Smooth muscle cell (in vitro differentiated cells): ENCODE measurements around the gene BRWD1. TPM values are rescaled to one million over a fixed set of nuclear protein-coding genes. Genes with fewer than 3 reads are reported as not detected.

Experiments
- DNase-seq: peaks from one replicate; lab custom pipeline; 2025; ENCODE audit not compliant: unreplicated experiment; lab: John Stamatoyannopoulos, UW
- H2AFZ ChIP-seq: fragments of 200-600 bp; sonication (generic); 2 replicates; pipeline ENCODE4 v1.6.0; 2016; ENCODE audit warnings: antibody characterized with exemption, low read depth, mild to moderate bottlenecking
- H3F3A ChIP-seq: fragments of 200-600 bp; sonication (generic); 2 replicates; pipeline ENCODE4 v1.6.0; 2017; ENCODE audit warnings: antibody characterized with exemption, low read depth
- H3K27ac ChIP-seq: fragments of 200-600 bp; sonication (generic); 2 replicates; pipeline ENCODE4 v1.5.1; 2016; ENCODE audit warnings: low read depth, mild to moderate bottlenecking
- H3K27me3 ChIP-seq: fragments of 200-600 bp; sonication (generic); 2 replicates; pipeline ENCODE4 v1.6.1; 2016; ENCODE audit warnings: low read depth, mild to moderate bottlenecking
- H3K36me3 ChIP-seq: fragments of 200-600 bp; sonication (generic); 2 replicates; pipeline ENCODE4 v1.5.1; 2016; ENCODE audit warnings: low read depth
- H3K4me1 ChIP-seq: fragments of 200-600 bp; sonication (generic); 2 replicates; pipeline ENCODE4 v1.5.1; 2016; ENCODE audit warnings: low read depth
- H3K4me2 ChIP-seq: fragments of 200-600 bp; sonication (generic); 2 replicates; pipeline ENCODE4 v1.6.0; 2016; ENCODE audit warnings: mild to moderate bottlenecking
- H3K4me3 ChIP-seq: fragments of 200-600 bp; sonication (generic); 2 replicates; pipeline ENCODE4 v1.5.1; 2016; ENCODE audit warnings: mild to moderate bottlenecking
- H3K79me2 ChIP-seq: fragments of 200-600 bp; sonication (generic); 2 replicates; pipeline ENCODE4 v1.6.0; 2016; ENCODE audit warnings: low read depth, mild to moderate bottlenecking
- H3K9ac ChIP-seq: fragments of 200-600 bp; sonication (generic); 2 replicates; pipeline ENCODE4 v1.6.0; 2016; ENCODE audit warnings: low read depth
- H3K9me3 ChIP-seq: fragments of 200-600 bp; sonication (generic); replicated peaks from 2 replicates; pipeline ENCODE4 v1.5.1; 2016; ENCODE audit warnings: low read depth
- H4K20me1 ChIP-seq: fragments of 200-600 bp; sonication (generic); 2 replicates; pipeline ENCODE4 v1.6.0; 2016; ENCODE audit warnings: low read depth
- WGBS: methylation state at CpG from one replicate; pipeline ENCODE4 v1.1.7; 2016; ENCODE audit warnings: low lambda C conversion rate; 5-methylcytosine and 5-hydroxymethylcytosine counted together
- polyA plus RNA-seq: library from polyadenylated mRNA; unstranded; fragments of >200 nt; fragmentation: Nextera tagmentation; extraction: Ambion mirVana; gene quantifications from 2 replicates; pipeline ENCODE4 v1.2.1, GENCODE V29; 2016
- total RNA-seq: library from RNA; depleted of rRNA; stranded (reverse); fragments of >200 nt; gene quantifications from 2 replicates; pipeline ENCODE4 v1.2.3, GENCODE V29; 2014
- TF ChIP-seq, protein P1 (sequence below): fragments of 200-600 bp; sonication (generic); IDR thresholded peaks from 2 replicates; pipeline ENCODE4 v1.5.1; 2017; ENCODE audit warnings: borderline replicate concordance, mild to moderate bottlenecking, antibody characterized with exemption; ENCODE audit not compliant: insufficient read depth, poor library complexity, severe bottlenecking

The BRWD1 gene
- total and polyA plus RNA-seq, 2 experiments from 2014 or later, result 19.0 to 51.0 TPM

DNA sequence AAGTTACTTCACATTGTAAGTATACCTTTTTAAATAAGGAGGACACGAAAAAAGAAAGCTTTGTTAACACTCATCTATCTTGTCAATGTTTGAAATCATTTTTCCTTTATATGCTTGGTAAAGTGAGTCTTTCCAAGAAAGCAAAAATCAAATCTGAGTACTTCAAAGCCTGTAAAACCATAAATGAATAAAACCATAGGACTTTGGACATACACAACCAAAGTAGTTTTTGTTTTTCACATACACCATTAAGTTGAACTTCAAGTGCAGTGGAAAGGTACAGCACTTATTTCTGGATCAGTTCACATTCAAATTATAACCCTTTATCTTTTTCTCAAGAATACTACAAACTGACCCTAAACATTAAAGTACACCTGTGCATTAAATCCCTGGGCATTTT is 120.1 kb downstream of the BRWD1 start:
- Histone ChIP-seq H3K27me3 (no peaks in the 10 kb centered on the region), H2AFZ (no peak overlapping the region), H3K9ac (no peak overlapping the region), H3K4me2 (no peak overlapping the region), H3K4me3 (no peak overlapping the region), H3K4me1 (peaks cover 2% of the 10 kb centered on the region), H3K9me3 (no peaks in the 10 kb centered on the region), H4K20me1 (peaks cover 18% of the 10 kb centered on the region), H3F3A (no peaks in the 10 kb centered on the region), H3K36me3 (peaks cover 24% of the 10 kb centered on the region), H3K27ac (no peak overlapping the region), H3K79me2 (peaks cover 5% of the 10 kb centered on the region)
- TF ChIP-seq, protein P1, sequence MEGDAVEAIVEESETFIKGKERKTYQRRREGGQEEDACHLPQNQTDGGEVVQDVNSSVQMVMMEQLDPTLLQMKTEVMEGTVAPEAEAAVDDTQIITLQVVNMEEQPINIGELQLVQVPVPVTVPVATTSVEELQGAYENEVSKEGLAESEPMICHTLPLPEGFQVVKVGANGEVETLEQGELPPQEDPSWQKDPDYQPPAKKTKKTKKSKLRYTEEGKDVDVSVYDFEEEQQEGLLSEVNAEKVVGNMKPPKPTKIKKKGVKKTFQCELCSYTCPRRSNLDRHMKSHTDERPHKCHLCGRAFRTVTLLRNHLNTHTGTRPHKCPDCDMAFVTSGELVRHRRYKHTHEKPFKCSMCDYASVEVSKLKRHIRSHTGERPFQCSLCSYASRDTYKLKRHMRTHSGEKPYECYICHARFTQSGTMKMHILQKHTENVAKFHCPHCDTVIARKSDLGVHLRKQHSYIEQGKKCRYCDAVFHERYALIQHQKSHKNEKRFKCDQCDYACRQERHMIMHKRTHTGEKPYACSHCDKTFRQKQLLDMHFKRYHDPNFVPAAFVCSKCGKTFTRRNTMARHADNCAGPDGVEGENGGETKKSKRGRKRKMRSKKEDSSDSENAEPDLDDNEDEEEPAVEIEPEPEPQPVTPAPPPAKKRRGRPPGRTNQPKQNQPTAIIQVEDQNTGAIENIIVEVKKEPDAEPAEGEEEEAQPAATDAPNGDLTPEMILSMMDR, result no peak
- no peak for DNase-seq
- WGBS, result 97% methylated on average over 1 of the region's 1 CpG

DNA sequence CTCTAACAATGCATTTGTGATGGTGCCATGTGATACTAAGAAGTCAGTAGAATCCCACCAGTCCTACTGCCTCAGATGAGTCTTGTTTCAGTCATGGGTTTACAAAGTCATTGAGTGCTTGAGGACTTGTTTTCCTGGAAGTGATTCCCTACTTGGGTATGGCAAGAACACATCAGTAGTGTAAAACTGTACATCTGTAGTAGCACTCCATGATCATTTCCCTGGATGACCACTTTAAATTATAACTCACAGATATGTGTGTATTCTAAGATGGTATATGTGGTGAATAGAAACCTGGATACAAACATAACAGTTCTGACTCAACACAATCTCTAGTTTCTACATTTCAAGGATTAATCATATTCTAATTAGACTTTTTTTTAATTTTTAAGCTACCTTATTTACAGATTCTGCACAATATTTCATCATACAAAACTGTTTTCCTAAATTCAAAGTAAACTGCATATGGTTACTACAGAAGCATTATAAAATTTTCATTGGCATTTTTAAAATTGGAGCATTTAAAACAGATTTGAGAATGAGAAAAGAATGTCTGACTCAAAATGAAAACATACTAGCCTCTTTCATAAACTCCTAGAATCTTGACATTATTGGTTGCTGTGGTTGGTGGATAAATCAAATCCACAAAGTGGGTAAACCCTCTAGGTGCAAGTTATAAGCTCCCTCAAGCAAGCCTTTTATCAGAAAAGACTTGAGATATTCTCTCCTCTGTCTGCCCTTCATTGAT is 123.4 kb downstream of the BRWD1 start:
- H3K4me2 ChIP-seq, result no peak overlapping the region
- no peak overlapping the region for H2AFZ ChIP-seq
- H3K9me3 ChIP-seq, result no peaks in the 10 kb centered on the region
- H3K27ac ChIP-seq, result peak overlapping the region; percentile 56
- peaks cover 9% of the 10 kb centered on the region for H4K20me1 ChIP-seq
- DNase-seq, result no peak
- TF ChIP-seq, protein P1, result no peak
- H3K9ac ChIP-seq, result no peak overlapping the region
- H3F3A ChIP-seq, result no peaks in the 10 kb centered on the region
- H3K36me3 ChIP-seq, result peaks cover 13% of the 10 kb centered on the region
- H3K27me3 ChIP-seq, result no peaks in the 10 kb centered on the region
- peaks cover 5% of the 10 kb centered on the region for H3K79me2 ChIP-seq
- H3K4me1 ChIP-seq, result peaks cover 10% of the 10 kb centered on the region
- H3K4me3 ChIP-seq, result no peak overlapping the region

DNA sequence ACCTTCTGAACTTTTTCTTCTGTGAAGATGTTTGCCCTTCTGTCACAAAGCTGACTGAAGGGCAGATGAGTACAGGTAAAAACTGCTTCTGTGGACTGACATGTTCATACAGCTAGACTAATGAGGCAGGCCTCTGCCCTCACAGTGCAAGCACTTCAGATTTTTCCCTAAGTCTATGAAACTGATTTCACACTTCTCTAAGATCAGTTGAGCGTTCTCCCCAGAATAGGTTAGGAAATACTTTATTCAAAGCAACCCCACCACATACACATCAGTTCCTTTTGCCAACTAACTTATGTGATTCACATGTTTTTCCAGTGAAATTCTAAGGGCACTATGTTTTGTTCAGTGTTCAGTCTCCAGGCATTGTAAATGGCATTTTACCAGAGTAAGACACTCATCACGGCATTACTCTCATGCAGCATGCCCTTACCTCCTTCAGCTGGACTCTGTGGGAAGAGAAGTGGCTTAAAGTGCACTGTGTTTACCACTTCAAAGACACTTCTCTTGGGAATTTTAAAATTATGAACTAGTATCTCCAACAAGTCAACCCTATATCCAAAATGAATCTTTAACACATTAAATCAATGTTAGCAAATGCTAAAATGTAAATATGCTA is 124.8 kb downstream of the BRWD1 start:
- Histone ChIP-seq H3K36me3 (peaks cover 4% of the 10 kb centered on the region), H2AFZ (no peak overlapping the region), H3K4me3 (no peak overlapping the region), H3K4me1 (peaks cover 17% of the 10 kb centered on the region), H3K9ac (no peak overlapping the region), H3K4me2 (peak overlapping the region; percentile 34), H4K20me1 (peaks cover 6% of the 10 kb centered on the region), H3K27ac (peak overlapping the region; percentile 56), H3K27me3 (no peaks in the 10 kb centered on the region), H3F3A (peaks cover 11% of the 10 kb centered on the region), H3K79me2 (no peaks in the 10 kb centered on the region), H3K9me3 (no peaks in the 10 kb centered on the region)
- TF ChIP-seq, protein P1, result no peak
- DNase-seq, result no peak
- 57% methylated on average over 2 of the region's 2 CpGs for WGBS
